ENCODE data around the gene NFIX.

NFIX gene

GRCh38 chr19:13073263-13073662 is 78.0 kb downstream of the NFIX start:
- DNase-seq (ENCODE audit: low read depth in 2 of 2): no peak

DNA sequence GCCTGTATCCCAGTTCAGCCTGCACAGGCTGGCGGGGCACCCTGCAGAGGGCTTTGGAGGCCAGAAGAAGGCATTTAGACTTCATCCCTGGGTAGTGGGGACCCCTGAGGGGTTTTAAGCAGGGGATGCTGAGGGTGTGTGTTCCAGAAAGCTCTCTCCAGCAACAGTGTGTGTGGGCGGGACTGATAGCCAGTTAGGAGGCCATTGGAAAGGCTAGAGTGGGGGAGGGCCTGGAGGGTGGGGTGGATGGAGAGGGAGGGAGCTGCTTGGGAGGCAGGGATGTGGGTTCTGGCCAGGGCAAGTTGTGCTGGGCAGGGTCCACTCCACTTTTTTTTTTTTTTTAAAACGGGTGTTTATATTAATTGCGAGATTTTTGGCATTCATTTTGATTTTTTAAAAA is 79.1 kb downstream of the NFIX start:
- DNase-seq (ENCODE audit: low read depth in 2 of 2): no peak

DNA sequence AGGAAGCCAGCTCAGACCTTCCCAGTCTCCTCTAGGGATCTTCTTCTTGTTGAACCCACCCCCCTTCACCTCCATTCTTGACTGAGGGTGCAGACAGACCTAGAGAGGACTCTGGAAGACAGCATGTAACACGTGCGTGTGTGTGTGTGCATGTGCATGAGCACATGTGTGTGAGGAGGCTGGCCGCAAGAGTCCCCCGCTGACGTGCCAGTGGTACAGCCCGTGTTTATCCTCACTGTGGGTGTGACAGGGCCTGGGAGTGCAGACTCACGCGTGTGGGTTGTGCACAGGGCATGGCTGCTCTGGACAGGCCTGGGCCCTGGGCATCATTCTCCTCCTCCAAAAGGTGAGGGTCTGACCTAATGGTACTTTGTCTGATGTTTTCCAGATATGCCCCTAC is 81.0 kb downstream of the NFIX start:
- DNase-seq (ENCODE audit: low read depth in 2 of 2): no peak

- DNase-seq (ENCODE audit: low read depth in 2 of 2): no peak
Measured at GRCh38 chr19:13076787-13077186, 81.5 kb downstream of the NFIX start.

DNA sequence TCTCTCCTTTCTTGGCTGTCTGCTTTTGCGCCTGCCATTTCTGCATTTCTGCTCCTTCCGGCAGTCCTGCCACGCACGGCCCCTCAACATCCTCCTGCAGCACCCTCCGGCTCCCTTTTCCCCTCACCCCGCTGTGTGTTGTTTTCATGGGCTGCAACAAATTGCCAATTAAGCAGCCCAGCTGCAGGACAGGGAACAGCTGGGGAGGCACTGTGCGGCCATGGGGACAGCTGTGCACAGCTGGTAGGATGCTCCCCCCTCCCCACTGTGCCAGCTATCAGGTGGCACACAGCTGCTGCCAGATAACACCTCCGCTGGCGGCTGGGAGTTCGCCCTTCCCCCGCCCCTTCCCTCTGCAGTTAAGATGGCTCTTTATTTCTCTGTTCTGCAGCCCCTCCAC is 82.0 kb downstream of the NFIX start:
- DNase-seq (ENCODE audit: low read depth in 2 of 2): no peak

GRCh38 chr19:13078381-13078780 is 83.1 kb downstream of the NFIX start:
- DNase-seq (ENCODE audit: low read depth in 2 of 2): no peak

GRCh38 chr19:13078897-13079541 is 83.7 kb downstream of the NFIX start:
- DNase-seq (ENCODE audit: low read depth in 2 of 2): no peak

DNA sequence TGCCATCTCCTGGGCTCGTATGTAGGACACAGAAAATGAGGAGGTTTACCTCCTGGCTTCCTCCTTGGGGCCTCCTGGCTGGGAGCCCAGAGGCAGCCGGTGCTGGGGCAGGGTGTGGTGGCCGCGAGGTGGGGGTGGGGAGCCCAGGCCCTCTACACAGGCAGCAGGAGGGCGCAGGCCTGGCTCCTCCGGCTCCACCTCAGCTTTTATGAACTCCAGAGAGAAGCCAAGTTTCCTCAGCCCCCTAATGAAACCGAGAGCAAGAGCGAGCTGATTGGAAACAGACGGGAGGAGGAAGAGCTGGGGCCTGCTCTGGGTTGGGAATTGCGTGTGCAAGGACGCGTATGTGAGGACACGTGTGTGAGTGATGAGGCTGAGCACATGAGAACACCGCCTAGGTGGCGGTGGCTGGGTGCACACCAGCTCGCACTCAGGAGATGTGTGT is 84.3 kb downstream of the NFIX start:
- DNase-seq (ENCODE audit: low read depth in 2 of 2): no peak

DNA sequence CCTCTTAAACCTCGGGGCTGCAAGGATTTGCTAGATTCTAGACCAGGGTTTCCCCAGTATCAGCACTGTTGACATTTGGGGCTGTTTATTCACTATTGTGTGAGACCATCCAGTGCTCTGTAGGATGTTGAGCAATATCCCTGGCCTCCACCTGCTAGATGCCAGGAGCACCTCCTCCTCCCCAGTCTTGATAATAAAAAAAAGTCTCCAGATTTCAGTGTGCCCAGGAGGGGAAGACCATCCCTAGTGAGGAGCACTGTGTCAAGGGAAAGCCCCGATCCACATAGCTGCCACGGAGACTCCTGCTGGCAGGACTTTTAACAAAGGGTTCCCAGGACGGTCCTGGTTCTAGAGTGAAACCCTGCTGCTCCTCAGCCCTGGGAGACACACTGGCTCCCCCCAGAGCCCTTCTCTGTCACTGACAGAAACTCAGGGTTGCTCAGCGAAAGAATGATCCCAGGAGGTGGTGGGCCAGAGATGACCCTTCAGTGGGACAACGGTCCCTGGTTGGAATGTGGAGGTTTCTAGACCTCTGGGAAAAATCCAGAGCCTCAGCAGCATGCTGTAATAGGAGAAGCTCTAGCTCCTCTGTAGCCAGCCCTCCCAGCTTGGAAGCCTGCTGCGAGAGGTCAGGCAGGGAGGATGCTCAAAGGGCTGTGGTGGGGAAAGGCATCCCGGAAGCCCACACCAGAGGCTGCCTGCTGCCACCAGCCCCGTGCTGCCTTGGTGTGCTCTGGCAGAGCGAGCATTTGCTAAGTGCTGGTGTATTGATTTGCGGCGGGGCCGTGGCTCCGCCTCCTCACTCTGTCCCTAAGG is 87.1 kb downstream of the NFIX start:
- DNase-seq (ENCODE audit: low read depth in 2 of 2): no peak

- no peak for DNase-seq (ENCODE audit: low read depth in 2 of 2)
Measured at GRCh38 chr19:13083008-13083404, 87.7 kb downstream of the NFIX start.

DNA sequence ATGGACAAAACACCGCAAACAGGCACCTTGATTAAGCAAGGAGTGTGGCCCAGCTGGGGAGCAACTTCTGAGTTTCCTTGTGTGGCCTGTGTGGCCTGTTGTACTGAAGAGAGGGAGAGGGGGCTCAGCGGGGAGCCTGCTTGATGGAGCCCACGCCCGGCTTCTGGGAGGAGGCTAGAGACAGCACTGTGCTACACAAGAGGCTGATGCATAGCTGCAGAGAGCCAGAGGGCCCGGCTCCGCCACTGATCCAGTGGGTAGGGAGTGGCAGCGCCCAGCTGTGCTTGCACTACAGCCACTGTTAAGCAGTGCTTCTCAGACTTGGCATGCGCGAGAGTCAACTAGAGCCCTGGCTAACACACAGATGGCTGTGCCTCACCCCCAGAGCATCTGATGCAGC is 88.4 kb downstream of the NFIX start:
- no peak for DNase-seq (ENCODE audit: low read depth in 2 of 2)

DNA sequence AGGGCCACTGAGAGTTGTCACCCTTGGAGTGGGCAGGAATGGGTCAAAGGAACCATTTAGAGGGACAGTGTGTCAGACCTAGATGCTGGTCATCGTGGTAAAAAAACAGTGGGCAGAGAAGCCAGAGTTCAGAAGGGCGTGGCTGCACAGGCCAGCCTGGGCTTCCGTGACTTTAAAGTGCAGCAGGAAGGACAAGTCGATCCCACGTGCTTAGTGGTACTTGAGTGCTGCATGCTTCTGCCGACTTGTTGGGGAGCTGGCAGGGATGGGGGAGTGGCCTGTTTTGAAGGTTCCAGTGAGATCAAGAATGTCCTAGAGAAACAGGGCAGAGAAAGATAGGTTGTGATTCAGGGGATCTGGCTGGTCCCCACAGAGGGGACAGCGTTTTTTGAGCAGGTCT is 90.4 kb downstream of the NFIX start:
- no peak for DNase-seq (ENCODE audit: low read depth in 2 of 2)

DNA sequence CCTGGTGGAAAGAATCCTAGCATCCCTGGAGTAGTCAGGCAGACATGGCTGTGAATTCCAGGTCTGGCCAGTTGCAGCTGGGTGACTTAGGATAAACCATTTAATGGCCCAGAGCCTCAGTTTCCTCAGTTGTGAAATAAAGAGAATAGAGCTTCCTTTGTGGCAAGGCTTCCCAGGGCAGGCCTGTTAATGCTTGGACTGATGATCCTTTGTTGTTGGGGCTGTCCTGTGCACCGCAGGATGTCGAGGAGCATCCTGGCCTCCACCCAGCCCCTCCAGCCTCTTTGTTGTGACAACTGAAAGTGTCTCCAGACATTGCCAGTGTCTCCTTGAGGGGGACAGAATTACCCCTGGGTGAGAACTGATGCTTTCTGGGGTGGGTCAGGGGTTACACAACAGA is 91.1 kb downstream of the NFIX start:
- DNase-seq (ENCODE audit: low read depth in 2 of 2): no peak

- DNase-seq (ENCODE audit: low read depth in 2 of 2): no peak
Measured at GRCh38 chr19:13087295-13087694, 92.0 kb downstream of the NFIX start.

- DNase-seq (ENCODE audit: low read depth in 2 of 2): no peak
Measured at GRCh38 chr19:13087795-13088537, 92.7 kb downstream of the NFIX start.

GRCh38 chr19:13089139-13089856 is 94.0 kb downstream of the NFIX start:
- no peak for DNase-seq (ENCODE audit: low read depth in 2 of 2)

- DNase-seq (ENCODE audit: low read depth in 2 of 2): no peak
Measured at GRCh38 chr19:13089857-13090507, 94.7 kb downstream of the NFIX start.

GRCh38 chr19:13090511-13091231 is 95.4 kb downstream of the NFIX start:
- no peak for DNase-seq (ENCODE audit: low read depth in 2 of 2)

DNA sequence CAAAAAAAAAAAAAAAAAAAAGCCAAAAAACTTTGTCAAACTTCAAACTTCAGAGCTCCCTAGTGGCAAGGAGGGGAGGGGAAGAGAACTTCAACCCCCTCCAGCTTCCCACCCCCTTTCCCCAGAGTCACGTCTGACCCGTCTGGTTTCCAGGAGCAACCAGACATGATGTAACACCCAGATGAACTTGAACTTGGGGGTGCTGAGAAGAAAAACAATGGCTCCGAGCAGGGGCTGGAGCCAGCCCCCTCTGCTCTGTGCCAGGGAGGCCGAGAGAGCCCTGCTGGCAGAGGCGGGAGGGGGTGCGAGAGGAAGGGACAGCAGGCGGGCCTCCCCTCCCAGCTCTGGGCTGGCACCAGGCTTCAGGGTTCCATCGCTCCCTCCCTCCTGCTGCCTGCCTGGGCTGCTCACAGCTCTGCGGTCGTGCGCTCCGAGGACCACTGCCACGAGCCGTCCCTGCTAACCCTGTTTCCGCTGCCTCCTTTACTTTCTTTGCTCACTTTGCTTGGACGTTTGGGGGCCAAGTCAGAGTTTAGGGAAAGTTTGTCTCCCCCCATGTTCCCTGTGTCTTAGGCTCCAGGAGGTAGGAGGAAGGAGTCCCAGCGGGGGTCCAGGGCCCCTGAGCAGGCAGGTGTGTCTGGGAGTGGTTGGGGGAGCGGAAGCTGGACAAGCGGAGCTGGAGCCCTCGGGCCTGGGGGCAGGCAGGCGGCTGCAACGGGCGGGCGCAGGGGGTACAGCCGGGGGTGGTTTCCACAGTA is 96.3 kb downstream of the NFIX start:
- no peak for DNase-seq (ENCODE audit: low read depth in 2 of 2)

GRCh38 chr19:13092158-13092543 is 96.9 kb downstream of the NFIX start:
- no peak for DNase-seq (ENCODE audit: low read depth in 2 of 2)

Measured in stimulated activated CD8-positive, alpha-beta memory T cell treated with anti-CD3 and anti-CD28 coated beads, Interleukin-7, amount 100 ng/mL, for 1 hour (primary cell).